Measurements from ENCODE around the gene SLC1A2.

SLC1A2 gene

DNA sequence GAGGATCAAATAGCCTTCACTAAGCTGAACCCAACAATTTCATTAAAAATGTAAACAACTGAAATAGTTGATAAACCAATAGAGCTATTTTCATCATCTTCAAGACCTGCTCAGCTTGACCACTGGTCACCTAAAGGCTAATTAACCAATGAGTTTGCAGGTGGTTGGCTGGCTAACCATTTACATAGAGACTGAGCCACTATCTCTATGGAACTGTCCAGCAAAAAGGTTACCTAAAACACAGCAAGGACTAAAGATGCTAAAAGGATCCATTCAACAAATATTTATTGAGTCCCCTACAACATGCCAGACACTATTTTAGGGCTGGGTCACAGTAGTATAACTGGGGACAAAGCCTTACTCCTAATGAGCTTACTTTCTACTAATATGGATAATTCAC lies 156.6 kb downstream of the SLC1A2 start:
- no peak for DNase-seq

DNA sequence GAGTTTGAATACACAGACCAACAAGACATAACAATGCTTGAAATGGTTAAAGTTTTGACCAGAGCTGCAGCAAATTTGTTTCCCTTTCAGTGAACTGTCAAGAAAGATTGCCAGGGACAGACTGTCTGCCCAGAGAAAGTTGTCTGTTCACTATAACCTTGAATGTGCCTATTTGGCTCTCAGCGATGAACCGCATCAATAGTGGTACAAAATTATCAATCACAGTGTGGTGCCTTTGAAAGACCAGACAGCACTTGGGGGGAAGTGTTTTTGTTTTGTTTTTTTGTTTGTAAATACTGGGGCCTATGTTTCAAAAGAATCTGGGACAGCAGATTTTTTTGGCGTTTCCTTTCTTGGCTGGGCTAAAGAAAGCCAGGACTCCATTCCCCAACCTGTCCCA lies 157.3 kb downstream of the SLC1A2 start:
- no peak for DNase-seq

DNA sequence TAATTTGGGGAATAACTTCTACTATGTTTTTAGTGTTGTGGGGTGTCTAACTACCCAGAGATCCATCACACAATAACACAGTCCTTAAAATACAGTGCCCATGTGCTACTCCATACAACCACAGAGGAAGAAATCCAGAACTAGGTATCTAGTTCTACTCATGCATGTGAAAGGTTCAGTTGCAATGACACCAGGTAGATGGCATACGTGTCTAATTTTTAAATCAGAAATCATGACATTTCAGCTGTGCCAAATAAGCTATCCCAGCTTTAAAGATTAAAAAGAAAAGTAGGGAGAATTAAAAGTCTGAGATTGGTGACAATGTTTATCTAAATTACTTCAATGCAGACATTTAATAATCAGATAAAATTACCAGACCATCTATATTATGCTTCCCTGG lies 158.2 kb downstream of the SLC1A2 start:
- DNase-seq, result no peak

DNA sequence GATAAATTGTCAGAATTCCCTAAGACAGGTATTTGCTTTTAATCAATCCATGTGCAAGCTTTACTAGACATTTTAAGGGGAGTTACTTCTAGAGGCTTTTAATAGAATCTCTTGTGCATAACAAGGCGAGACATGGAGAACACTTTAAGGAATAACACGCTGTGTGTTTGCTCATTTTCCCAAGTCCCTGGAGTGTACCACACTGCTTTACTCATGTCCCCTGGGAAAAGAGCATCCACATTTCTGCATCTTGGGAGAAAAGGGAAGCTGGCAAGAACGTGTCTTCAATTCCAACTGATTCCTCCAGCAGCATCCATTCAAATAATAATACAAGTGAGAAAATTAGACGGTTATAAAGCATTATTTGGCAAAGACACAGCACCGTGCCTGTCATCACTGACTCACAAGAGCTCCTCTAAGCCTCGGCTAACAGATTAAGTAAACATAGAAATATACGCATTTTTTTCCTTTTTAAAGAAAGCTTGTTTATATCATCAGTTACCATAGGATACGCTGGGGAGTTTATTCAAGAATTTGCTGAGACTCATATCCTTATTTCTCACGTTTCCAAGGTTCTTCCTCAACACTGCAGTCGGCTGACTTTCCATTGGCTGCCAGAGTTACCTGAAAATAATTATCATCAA lies 158.9 kb downstream of the SLC1A2 start:
- no peak for DNase-seq

DNA sequence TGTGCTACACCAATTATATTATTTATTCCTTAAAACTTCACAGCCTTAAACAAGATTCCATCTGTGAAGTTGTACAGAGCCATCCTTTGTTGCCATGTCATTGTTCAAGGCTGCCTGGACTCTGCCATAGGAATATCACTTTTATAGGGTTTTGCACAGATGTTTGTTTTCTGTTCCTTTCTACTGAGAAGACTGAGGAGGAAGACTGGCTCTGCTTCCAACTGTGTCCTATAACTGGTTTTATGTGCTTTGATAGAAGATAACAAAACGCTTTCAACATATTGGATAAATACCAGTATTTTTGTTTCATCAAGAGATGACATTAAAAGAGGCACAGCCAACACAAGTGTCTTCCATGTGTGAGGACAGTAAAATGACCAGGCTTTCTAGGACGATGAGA lies 159.8 kb downstream of the SLC1A2 start:
- DNase-seq, result no peak

DNA sequence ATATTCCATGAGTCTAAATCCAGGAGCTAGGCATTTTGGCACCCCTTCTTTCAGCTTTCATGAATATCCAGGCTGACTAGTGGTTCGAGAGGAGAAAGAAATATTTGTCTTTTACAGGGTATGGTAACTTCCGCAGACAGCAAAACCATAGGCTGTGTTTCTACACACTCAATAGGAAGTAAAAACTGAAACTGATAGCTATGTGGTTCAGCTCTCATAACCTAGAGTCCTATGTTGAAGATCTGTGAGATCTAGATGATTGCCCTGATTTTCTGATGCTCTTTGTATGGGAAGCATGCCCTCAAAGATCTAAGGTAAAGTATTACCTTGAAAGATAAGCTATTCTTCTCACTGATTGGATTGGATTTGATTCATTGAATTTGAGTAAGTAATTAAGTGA lies 162.1 kb downstream of the SLC1A2 start:
- no peak for DNase-seq

DNA sequence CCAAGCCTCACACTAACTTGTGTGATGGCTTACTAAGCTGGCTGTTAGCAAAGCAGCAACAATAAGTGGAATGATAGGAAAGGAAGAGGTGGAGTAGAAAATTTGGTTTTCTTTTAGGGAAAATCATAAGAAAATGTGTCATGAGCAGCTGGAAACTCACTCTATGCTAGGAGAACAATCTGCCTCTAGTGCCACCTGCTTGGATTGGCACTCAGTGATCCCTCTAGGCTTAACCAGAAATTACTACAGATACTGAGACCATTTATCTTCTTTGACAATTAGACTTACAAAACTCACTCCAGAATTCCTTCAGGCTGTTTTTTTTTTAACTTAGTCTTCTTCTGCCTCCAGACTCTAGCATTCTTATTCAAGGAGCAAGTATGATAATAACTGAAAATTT lies 163.1 kb downstream of the SLC1A2 start:
- DNase-seq, result no peak

DNA sequence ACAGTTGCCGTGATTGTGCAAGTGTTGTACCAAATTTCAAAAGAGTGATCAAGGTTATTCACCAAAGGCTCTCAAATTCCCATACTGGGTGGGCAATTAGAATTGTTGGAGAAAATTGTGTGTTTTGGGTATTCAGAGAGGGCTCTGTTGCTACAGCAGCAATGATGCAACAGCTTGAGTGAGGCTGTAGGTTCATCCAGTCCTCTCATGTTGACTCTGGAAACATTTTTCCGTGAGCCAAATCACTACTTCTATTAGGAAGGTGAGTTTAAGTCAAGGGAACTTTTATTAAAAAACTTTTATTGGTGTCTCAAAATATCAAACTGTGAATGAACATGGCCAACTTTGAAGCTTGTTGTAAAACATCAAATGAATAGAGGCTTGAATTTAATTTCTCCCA lies 163.8 kb downstream of the SLC1A2 start:
- no peak for DNase-seq

DNA sequence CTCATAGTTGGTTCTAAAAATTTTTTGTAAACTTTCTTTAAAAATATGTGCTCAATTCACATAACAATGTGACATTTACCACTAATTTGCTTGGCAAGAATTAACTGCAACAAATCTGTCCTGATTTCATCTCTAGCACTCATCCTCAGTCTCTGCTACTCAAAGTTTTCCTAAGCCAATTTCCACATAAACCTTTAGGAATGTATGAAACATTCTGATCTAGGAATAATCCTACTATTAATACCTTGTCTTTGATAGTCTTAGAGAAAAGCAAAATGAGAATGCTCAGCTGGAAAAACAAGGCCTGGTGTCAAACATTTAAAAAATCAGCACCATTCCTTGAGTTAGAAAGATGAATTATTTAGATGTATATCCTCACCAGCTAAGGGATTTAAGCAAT lies 166.1 kb downstream of the SLC1A2 start:
- no peak for DNase-seq

DNA sequence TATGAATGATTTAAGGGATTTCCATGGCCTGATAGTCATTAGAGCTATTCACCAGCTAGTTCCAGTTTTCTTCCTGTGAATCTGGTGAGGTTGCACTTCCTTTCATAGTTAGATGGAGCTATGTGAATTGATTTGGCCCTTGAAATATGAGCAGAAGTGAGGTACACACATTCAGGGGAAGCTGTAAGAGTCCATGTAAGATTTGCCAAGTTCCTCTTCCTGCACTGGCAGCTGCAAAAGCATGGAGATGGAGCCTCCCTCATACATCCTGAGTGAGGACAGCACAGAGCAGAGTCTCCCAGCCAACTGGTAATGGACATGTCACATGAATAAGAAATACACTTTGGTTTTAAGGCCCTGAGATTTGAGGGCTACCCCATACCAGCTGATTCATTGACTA lies 168.7 kb downstream of the SLC1A2 start:
- DNase-seq, result no peak

DNA sequence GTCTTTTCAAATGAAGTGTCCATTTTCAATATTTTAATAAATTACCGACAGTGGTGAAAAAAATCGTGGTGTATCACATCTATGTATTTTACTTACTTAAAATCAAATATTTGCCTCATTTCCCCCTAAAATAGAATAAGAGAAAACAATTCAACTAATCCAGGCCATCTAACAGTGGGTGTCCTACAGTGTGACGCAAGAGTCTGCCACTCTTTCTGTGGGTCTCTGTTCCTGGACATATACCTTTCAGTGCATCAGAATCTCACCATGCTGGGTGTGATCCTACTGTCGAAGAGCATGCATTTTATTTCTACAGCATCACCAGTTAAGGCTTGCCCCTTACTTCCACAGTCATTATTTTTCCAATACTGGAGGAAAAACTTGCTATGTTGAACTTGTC lies 169.2 kb downstream of the SLC1A2 start:
- DNase-seq, result no peak

DNA sequence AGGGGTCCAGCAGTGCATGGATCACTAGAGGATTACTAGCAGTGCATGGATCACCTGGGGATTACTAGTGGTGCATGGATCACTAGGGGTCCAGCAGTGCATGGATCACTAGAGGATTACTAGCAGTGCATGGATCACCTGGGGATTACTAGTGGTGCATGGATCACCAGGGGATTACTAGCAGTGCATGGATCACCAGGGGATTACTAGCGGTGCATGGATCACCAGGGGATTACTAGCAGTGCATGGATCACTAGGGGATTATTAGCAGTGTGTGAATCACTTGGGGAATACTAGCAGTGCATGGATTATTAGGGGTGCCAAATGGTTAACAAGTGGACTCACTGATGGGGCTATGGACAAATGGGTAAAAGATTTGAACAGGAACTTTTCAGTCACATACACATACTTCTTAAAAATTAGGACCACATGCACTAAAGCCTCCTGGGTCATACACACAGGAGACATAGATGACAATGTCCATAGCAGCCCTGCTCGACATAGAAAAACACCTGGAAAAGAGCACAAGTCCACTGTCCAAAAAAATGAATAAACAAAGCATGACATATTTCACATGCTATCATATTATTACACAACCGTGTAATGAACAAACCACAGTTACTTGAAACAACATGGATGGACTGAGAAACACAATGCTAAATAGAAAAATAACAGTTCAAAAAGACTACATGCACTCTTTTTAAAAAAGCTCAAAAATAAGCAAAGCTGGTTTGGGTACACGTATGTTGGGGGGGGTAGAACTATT lies 170.6 kb downstream of the SLC1A2 start:
- no peak for DNase-seq

DNA sequence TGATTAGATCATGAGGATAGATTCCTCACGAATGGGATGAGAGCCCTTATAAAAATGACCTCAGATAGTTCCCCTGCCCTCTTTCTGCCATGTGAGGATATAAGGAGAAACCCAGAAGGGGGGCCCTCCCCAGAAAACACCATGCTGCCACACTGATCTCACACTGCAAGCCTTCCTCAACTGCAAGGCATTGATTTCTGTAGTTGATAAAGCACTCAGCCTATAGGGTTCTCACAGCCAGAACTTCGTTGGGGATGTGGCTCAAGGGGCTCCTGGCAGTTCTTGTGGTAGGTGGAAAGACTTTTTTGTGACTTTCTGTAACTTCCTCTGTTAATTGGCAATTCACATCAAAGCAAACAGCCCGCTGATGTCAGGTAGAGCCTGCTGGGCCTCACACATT lies 171.5 kb downstream of the SLC1A2 start:
- no peak for DNase-seq

DNA sequence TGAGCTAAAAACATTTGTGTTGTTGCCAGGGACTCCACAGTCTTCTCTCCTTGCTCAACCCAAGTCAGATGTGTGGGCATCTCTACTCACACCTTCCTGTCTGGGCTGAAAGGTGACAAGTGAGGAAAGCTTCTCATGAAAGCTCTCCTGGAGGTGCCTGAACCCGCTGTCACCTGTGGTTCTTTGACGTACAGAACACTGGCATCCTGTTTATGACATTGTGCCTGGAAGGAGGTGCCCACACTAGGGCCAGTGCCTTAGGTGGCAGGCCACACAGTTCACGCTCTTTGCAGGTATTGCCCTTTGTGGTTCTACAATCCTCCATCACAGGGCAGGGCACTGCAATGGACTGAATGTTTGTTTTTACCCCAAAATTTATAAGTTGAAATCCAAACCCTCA lies 171.9 kb downstream of the SLC1A2 start:
- DNase-seq, result no peak

DNA sequence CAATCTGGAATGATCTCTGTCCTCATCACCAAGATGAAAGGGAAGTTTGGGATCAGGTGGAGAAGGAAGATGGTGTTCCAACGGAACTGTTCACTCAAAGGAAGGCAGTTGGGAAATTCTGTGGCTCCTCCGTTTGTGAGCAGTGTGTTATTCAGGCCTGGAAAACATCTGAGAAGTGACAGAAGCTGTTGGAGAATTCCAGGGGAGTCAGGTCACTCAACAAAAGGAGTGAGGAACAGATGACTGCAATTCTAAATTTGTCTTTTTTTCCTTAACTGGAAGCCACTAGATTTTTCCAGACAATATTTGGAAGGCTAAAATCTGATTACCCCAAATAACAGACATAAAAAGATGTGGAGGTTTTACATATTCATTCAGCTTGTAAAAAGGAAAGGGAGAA lies 172.6 kb downstream of the SLC1A2 start:
- DNase-seq, result no peak

DNA sequence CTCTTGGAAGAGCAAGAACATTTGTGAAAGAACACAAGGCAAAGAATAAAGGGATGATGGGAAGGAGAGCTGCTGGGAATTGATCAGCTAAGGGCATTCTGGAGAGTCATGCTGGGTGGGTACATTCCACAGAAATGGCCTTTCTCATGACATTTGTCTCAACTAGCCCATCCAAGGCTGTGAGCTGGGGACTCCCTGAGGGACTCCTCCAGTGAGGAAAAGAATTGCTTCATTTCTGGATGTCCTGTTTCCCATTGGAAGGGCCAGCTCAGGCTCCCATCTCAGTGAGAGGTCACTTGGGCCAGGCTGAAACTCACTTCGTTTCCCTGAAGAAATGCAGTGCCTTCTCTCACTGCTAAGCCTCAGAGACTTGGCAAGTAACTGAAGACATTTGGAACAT lies 173.6 kb downstream of the SLC1A2 start:
- no peak for DNase-seq

DNA sequence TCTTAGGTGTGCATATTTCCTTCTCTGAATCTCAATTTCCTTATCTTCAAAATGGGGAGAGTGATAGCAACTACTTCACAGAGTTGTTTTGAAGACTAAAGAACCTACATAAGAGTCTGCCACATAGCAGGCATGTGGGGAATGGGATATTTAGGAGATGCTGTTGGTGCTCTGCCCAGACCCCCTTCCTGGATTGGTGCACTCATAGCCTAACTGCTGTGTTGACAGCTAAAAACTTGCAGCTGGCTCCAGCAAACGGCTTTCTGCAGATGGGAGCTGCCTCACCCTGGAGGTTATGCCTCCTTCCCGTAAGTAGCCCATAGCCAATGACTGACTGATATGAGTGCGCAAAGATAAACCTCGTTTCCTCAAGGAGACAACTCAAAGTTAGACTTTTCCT lies 174.3 kb downstream of the SLC1A2 start:
- DNase-seq, result no peak

DNA sequence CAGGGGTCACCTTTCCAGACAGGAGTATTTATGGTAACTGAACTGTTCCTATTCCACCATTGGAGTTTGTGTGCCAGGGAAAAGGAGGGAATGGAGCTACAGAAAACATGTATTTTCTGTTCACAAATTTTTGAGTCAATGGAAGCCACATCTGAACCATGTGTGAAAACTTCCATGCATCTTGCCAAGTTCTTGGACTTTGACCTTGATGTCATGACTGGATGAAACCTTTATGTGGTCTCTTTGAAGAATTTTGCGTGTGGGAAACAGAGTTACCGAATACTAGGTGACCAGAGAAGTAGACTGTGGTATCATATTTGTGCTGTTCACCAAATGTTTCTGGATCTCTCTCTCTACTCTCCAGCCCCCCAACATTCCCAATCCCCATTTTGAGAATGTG lies 175.6 kb downstream of the SLC1A2 start:
- no peak for DNase-seq

DNA sequence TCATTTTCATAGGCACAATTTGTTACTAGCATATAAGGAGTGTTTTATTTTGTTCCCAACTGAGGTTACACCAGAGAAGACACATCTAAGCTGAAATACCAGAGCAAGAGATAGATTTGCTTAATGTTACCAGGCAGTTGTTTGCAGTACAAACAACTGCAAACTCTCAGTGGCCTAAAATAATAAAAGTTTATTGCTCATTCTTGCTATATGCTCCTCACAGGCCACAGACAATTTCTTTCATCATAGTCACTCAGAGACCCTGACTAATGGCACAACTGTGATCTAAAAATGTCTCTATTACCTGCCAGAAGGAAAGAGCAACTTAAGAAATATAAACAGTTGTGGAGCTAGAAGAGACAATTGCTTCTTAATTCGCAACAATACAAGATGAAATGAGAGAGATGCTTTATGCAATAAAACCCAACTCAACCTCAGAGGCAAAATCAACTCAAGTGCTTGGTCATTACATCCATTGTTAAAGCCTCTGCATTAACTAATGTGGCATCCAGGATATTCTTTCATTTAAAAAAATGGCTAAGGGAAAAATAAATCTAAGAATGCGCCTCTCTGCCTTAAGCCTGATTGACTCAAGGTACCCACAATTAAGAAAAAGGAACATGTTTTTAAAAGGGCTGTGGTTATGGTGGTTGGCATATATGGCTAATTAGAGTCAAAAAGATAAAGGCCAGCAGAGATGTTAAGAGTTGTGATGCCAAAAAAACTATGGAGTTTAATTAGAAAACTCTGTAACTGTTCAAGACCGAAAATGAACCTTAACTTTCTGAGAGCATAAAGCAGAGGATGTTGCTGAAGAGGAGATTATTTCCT lies 176.7 kb downstream of the SLC1A2 start:
- DNase-seq, result no peak

DNA sequence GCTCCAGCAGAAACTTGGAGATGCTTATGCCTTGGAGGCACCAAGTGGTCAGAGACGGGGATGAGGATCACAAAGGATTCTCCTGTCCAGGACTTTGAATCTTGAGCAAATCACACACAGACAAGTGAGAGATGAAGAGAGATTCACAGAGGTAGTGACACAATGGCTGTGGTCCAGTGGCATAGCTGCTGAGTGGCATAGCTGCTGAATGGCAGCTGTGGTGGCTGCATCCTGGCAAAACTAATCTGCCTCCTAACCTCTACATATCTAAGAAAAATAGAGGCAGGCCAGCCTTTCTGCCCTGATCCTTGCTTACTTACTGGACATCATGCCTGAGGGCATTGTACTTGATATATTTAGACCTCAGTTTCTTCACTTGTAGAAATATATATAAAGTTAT lies 177.8 kb downstream of the SLC1A2 start:
- DNase-seq, result no peak

DNA sequence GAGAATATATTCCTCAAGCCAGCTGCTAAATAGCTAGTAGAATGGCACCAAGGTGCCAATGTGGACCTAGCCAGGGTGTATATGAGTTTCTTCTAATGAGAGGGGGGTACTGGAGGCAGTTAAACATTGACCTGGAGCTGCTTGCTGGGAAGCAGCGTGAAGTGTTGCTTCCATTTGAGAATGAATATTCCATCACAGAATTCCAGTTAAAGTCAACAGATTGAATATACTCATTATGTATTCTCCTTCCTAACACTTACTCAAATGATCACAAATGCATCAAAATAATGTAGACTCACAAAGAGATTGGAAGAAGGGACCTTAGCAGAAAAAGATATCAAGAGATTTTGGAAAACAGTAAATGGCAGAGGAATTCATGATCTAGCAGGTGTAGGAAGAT lies 178.3 kb downstream of the SLC1A2 start:
- no peak for DNase-seq

DNA sequence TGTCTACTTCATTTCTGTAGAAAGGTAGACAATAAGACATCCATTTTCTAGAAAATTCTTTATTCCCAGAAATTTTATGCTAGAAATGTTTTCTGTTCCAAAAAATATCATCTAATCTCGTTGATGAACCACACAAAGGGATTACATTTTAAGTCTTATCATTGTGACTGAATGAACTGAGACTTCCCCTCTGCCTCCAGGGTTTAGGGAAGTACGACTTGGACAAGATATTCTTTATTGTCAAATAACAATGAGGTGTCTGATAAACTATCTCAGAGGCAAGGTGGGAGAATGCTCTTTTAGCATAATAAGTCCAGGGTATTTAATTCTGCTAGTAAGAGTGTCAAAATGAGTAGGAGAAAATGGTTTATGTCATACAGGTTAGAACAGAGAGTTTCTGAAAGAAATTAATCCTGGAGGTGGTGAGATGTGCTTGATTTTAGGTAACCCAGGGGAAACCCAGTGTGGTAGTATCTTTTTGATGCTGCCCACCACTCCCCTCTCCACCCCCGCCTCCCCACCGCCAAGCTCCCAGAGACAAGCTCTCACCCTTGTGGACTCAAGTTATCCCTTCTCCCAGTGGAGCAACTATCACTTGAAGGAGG lies 179.8 kb downstream of the SLC1A2 start:
- DNase-seq, result no peak

DNA sequence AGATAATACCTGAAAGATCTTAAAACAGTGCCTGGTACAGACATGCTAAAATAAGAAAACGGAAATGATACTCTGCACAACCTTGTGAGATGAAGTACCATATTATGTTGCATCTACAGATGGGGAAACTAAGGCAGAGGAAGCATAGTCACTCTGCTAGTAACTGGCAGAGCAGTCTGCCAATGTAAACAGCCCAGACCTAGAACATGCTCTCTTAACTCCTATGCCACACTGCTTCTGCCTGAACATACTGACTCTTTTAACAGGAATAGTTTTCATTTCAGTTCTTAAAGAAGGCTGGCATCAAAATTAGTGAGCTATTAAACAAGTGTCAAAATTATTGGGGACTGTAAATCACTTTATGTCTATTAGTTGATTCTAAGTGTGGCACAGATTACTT lies 180.5 kb downstream of the SLC1A2 start:
- DNase-seq, result no peak
